Loucy (cell line): Measurements from ENCODE around the gene SLC6A6.

Source experiments
- CTCF ChIP-seq: fragments of 200-600 bp; sonication (generic); conservative IDR thresholded peaks from 2 replicates; pipeline ENCODE4 v1.5.1; 2014; ENCODE audit warnings: mild to moderate bottlenecking, antibody characterized with exemption, low read length
- EZH2phosphoT487 ChIP-seq: fragments of 200-600 bp; IDR thresholded peaks from 2 replicates; pipeline ENCODE4 v1.6.1; 2018; ENCODE audit warnings: antibody characterized with exemption, mild to moderate bottlenecking, moderate library complexity, borderline replicate concordance

- no peak for TF ChIP-seq CTCF
- no peak for TF ChIP-seq EZH2phosphoT487
These were observed 25.9 kb upstream of the SLC6A6 start for GRCh38 chr3:14376348-14377043.
